HG03139 (cell line): Measurements from ENCODE around the gene STN1.

ENCODE experiments used
- ATAC-seq: cut with Tn5 transposase; IDR thresholded peaks from one replicate; pipeline ENCODE4 v1.9.1; 2021; ENCODE audit not compliant: unreplicated experiment

The STN1 gene

DNA sequence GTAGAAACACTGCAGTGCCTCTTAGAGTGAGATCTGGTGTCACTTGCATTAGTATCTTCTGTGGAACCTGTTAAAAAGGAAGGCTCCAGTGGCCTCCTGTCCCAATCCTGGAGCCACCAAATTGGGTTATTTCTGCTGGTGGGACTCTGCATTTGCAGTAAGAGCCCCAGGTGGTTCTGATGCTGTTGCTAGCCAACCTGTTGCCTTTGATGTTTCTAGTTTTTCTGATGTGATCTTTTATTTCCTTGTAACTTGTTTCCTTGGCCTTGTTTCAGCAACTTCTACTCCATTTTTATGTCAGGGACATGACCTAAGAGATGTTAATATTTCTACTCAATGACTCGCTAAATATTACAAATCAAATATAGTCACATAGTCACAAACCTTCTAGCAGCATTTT lies 12.5 kb upstream of the STN1 start:
- no peak for ATAC-seq

DNA sequence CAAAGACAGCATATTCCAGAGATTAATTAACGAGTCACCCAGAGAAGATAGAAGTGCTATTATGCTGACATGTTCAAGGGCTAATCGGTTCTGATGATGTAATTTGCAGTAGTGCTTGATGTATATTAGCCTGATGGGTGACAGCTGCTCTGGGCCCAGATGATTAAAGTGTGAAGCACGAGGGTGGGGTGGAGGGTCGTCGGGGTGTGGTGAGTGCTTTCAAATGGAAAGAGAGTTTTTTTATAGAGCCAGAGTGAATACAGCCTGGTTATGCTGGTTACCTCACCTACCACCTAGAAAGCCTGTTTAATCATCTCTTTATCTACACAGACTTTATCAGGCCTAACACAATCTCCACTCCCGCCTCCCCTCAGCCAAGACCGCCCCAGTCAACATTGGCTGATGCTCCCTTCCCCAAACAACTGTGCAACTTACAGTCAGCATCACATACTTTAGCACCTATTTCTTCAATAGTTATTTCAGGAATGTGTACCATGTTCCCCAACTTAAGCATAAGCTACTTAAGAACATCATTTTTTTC lies 11.5 kb upstream of the STN1 start:
- no peak for ATAC-seq

- ATAC-seq: no peak
These were observed 10.8 kb upstream of the STN1 start for GRCh38 chr10:103928784-103929183.

DNA sequence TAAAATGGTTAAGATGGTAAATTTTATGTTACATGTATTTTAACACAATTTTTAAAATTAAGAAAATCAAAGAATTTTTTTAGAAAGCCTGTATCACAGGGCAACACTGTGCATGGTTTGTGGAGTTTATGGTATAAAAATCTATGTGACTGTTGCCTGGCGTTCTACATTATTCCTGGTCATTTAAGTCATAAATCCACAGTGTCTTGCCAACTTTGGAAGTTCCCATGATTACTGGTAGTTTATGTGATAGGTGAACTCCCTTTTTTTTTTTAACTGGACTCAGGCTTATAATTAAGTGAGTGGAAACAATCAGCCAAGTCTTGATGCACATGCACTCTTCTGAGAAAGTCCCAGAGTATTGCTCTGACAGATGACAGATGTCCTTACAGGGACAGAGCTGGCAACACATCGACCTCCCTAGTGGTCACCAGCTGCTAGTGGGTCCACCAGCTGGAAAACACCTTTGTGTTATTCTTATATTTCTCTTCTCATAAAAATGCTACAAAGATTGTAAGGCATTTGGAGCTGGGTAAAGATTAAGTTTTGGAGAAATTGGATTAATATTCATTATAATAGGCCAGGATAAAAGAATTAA lies 8.8 kb upstream of the STN1 start:
- ATAC-seq: no peak

DNA sequence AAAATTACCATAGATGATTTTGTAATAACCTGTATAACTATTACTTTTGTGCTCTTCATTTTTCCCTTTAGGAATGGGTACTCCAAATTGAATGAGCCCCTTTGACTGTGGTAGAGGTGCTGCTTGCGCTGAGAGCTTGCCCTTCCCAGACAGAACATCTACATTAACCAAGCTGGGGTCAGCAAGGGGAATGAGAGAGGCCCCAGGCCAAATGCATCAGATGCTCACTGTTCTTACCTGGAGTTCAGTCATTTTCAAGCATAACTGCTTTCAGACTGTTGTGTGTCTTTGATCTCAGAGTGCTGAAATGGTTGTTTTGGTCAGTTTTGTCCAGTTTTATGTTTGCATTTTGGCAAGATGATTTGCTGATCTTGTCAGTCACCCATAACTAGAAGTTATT lies 7.6 kb upstream of the STN1 start:
- ATAC-seq: no peak

- no peak for ATAC-seq
These were observed 5.5 kb upstream of the STN1 start for GRCh38 chr10:103923502-103923901.

GRCh38 chr10:103922659-103923058 lies 4.7 kb upstream of the STN1 start:
- no peak for ATAC-seq

DNA sequence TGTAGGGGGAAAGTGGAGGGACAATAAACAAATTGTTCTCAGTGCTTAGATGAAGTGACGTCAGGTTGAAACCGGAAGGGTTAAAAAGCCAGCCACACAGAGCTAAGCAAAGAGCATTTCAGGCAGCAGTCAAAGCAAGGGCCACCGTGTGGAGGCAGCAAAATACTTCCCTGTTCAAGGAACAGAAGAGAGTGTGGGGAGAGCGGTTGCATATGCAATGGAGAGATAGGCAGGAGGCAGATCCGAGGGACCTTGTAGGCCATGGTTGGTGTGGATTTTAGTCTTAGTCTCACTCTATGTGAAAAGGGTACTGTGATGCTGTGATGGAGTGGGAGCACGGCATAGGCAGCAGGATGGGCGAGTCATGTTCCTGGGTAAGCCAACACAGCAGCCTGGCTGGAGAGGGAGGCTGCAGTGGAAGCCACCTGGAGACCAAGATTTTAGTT lies 3.8 kb upstream of the STN1 start:
- ATAC-seq: no peak

GRCh38 chr10:103921248-103921647 lies 3.3 kb upstream of the STN1 start:
- ATAC-seq: no peak

GRCh38 chr10:103919648-103920025 lies 1.7 kb upstream of the STN1 start:
- no peak for ATAC-seq

GRCh38 chr10:103917302-103918052 lies 507 bp downstream of the STN1 start:
- ATAC-seq: peak; percentile 1

GRCh38 chr10:103916876-103917275 lies 1.1 kb downstream of the STN1 start:
- no peak for ATAC-seq

DNA sequence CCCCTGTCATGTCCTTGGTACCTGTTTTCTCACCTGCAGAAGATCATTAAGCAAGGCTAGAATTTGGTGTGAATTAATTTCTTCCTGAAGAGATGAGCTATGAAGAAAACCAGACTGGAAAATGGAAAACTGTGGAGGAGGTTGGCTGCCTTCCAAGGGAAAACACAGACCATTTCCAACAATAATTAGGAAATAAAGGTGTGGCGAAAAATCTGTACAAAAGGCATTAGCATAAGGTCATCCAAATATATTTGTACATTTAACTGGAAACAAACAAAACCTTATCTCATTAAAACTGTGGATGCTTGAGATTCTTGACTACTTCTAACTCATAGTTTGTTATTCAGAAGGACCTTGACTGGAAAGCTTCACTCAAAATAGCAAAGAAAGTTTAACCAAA lies 1.7 kb downstream of the STN1 start:
- no peak for ATAC-seq

GRCh38 chr10:103915796-103916195 lies 2.2 kb downstream of the STN1 start:
- ATAC-seq: no peak

DNA sequence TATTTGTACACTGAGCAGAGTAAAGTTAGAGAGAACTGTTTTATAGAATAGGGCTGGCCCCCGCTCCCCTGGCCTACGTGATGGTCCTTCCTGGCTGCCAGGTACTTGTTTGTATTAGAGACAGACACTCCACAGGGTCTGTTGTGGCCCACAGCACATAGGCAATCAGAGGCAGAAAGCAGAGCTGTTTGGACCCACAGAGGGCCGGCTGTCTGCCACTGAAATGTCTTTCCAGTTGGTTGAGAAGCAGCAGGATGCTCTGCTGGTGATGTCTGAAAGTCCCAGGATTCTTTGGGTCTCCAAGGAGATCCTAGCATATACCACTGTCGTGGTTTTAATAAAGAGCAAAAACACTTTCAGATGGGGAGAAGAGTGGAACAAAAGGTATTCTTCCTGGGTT lies 5.2 kb downstream of the STN1 start:
- ATAC-seq: no peak

DNA sequence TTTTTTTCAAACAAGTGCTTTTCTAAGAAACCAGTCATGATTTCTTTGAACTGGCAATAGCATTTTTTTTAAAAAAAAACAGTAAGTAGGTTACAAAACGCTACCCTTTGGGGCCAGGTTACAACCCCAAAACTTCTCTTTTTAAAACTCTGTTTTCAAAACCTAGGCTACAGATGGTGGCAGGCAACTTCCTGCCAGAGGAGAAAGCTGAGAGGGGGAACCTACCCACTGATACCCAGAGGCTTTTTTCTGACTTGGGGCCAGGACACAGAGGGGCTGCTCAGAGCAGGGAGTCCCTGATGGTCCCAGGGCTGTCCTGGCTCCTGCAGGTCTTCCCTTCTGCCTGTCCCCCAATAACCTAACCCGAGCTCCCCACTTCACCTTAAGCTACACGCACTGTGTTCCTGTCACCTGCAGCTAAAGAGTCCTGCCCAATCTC lies 6.9 kb downstream of the STN1 start:
- ATAC-seq: no peak

GRCh38 chr10:103910442-103911012 lies 7.5 kb downstream of the STN1 start:
- ATAC-seq: no peak

- ATAC-seq: no peak
These were observed 12.5 kb downstream of the STN1 start for GRCh38 chr10:103905441-103905840.

DNA sequence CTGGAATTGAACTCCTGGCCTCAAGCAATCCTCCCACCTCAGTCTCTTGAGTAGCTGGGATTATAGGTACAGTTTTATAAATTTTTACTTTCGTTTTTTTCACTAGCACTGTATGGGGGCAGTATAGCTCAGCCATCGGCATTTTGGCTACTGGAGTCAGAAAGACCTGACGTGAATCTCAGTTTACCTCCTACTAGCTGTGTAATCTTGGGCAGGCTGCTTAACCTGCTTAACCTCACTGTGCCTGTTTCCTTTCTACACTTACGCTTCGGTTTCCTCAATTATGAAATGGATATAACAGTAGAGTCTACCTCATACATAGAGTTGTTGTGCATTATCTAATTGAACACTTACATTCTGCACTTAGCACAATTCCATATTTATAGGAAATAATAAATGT lies 16.7 kb downstream of the STN1 start:
- no peak for ATAC-seq

GRCh38 chr10:103899312-103899711 lies 18.7 kb downstream of the STN1 start:
- no peak for ATAC-seq

DNA sequence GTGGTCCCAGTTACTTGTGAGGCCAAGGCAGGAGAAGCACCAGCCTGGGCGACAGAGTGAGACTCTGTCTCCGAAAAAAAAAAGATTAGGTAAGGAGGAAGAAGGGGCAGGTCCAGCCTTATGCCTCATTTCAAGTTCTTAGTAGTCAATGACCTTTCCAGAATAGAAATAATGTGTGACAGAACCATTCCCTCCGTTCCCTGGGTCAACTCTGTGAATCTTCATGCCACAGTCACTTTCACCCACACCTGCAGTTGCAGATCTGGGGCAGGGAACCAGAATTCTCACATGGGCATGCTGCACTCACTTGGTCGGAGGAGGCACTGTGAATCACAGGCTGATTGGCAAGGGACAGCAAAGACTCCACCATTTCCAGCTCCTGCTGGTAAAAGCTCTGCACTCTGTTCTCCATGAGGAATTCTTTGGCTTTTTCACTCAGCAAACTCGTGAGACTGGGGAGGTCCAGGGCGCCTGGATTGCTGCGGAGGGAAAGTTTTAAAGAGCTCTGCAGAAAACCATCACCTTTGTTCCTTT lies 20.7 kb downstream of the STN1 start:
- ATAC-seq: no peak

DNA sequence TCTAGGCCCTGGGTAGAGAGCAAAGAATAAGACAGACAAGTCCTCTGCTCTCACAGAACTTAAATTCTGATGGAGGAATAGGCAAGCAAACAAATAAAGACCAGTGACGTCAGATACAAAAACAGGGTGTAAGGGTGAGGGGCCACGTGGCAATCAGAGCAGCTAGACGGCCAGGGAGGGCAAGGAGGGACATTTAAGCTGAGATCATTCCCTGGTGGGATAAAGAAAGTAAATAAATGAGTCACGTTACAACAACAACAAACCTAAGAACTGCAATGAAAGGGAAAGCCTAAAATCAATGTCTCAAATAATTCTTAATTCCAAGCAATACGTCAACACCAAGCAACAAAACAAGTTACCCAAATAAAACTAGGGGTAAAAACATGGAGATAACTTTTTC lies 21.8 kb downstream of the STN1 start:
- no peak for ATAC-seq
